DND-41 (cell line): ENCODE measurements around the gene PFDN1.

Experiments used
- ATAC-seq: fragments of 200-7000 bp; cut with Tn5 transposase; 3 replicates; pipeline ENCODE4 v1.9.1; 2021; ENCODE audit warnings: low read depth; ENCODE audit not compliant: insufficient read depth
- DNase-seq: peaks from one replicate; pipeline ENCODE4 v3.0.0-alpha.2; 2020
- H2AFZ ChIP-seq: 2 replicates; pipeline ENCODE4 v1.6.0; 2012; ENCODE audit warnings: low read depth, low read length
- H3K27ac ChIP-seq: 2 replicates; pipeline ENCODE4 v1.5.1; 2012; ENCODE audit warnings: low read length, inconsistent platforms
- H3K27me3 ChIP-seq: fragments of 200-600 bp; sonication (generic); 2 replicates; pipeline ENCODE4 v1.6.0; 2012; ENCODE audit warnings: low read length, mild to moderate bottlenecking, inconsistent platforms; ENCODE audit not compliant: insufficient read depth, poor library complexity
- H3K36me3 ChIP-seq: 2 replicates; pipeline ENCODE4 v1.5.1; 2012; ENCODE audit warnings: low read length, inconsistent platforms; ENCODE audit not compliant: insufficient read depth
- H3K4me1 ChIP-seq: 2 replicates; pipeline ENCODE4 v1.5.1; 2012; ENCODE audit warnings: mild to moderate bottlenecking, low read length; ENCODE audit not compliant: insufficient read depth
- H3K4me2 ChIP-seq: 2 replicates; pipeline ENCODE4 v1.6.0; 2012; ENCODE audit warnings: mild to moderate bottlenecking, moderate library complexity, low read length, inconsistent platforms; ENCODE audit not compliant: insufficient read depth
- H3K4me3 ChIP-seq, 2 experiments: fragments of 200-600 bp in 1 of 2; shearing (Covaris generic) in 1 of 2; 2 replicates each; pipeline ENCODE4 v1.5.1; 2012 to 2016; ENCODE audit warnings: inconsistent platforms in 2 of 2, low read length in 2 of 2, mild to moderate bottlenecking in 2 of 2, low read depth in 1 of 2, moderate library complexity in 1 of 2
- H3K79me2 ChIP-seq: 2 replicates; pipeline ENCODE4 v1.6.0; 2012; ENCODE audit warnings: low read length, inconsistent platforms; ENCODE audit not compliant: insufficient read depth
- H3K9ac ChIP-seq: 2 replicates; pipeline ENCODE4 v1.6.0; 2012; ENCODE audit warnings: low read depth, mild to moderate bottlenecking, inconsistent platforms, low read length, moderate library complexity
- H3K9me3 ChIP-seq: 2 replicates; pipeline ENCODE4 v1.5.1; 2012; ENCODE audit warnings: low read length, moderate library complexity, mild to moderate bottlenecking, inconsistent platforms; ENCODE audit not compliant: insufficient read depth, severe bottlenecking
- H4K20me1 ChIP-seq: 2 replicates; pipeline ENCODE4 v1.6.0; 2012; ENCODE audit warnings: low read length; ENCODE audit not compliant: insufficient read depth
- CTCF ChIP-seq: IDR thresholded peaks from 2 replicates; pipeline ENCODE4 v1.5.1; 2012; ENCODE audit warnings: borderline replicate concordance, low read length, moderate library complexity, mild to moderate bottlenecking; ENCODE audit not compliant: poor library complexity, severe bottlenecking; ENCODE audit errors: extremely low read depth
- EZH2 ChIP-seq: IDR thresholded peaks from 3 replicates; pipeline ENCODE4 v1.6.1; 2012; ENCODE audit warnings: borderline replicate concordance, low read depth, mild to moderate bottlenecking, moderate library complexity, low read length, inconsistent platforms; ENCODE audit not compliant: severe bottlenecking

PFDN1 gene

DNA sequence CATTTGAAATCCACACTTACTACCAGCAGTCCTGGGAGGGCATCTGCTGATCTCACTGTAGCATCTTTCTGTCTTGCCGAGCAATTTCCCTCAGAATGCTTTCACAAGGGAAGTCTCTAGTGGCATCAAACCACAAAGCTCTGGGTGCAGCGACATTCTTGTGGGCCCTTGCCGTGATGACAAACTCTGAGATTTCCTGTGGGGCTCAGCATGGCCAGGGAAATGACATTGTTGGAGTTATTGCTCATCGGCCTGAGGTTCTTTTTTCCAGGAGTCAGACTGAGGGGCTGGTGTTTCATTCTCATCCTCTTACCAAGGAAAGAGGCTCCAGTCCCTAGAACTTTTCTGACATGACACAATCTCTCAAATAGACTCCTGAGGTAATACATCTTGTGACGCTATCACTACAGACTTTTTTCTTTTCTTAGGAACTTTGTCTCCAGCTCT, 51.4 kb downstream of the PFDN1 start:
- peak; percentile 53 for DNase-seq
- H2AFZ ChIP-seq: no peak overlapping the region
- peaks cover 56% of the 10 kb centered on the region for H3K79me2 ChIP-seq

GRCh38 chr5:140250386-140250785, 52.5 kb downstream of the PFDN1 start:
- H3K9me3 ChIP-seq: no peaks in the 10 kb centered on the region
- H3K79me2 ChIP-seq: peaks cover 44% of the 10 kb centered on the region
- H3K27ac ChIP-seq: no peak overlapping the region
- no peak for ATAC-seq
- H3K9ac ChIP-seq: no peak overlapping the region
- no peak for DNase-seq
- TF ChIP-seq EZH2 (no peak), CTCF (no peak)
- H3K4me3 ChIP-seq: no peak overlapping the region
- peaks cover 27% of the 10 kb centered on the region for H3K36me3 ChIP-seq
- peaks cover 11% of the 10 kb centered on the region; the same call in 1 of the 2 replicates for H3K4me1 ChIP-seq
- peaks cover 53% of the 10 kb centered on the region for H4K20me1 ChIP-seq
- H2AFZ ChIP-seq: no peak overlapping the region
- no peak overlapping the region for H3K4me2 ChIP-seq
- H3K27me3 ChIP-seq: no peaks in the 10 kb centered on the region

More for the DNA sequence above, 51.4 kb downstream of the PFDN1 start:
- Histone ChIP-seq H3K27me3 (no peaks in the 10 kb centered on the region), H3K9me3 (no peaks in the 10 kb centered on the region), H3K4me2 (no peak overlapping the region), H3K4me3 (no peak overlapping the region), H3K9ac (no peak overlapping the region), H3K27ac (no peak overlapping the region), H3K4me1 (peaks cover 11% of the 10 kb centered on the region; the same call in 1 of the 2 replicates), H3K36me3 (peaks cover 17% of the 10 kb centered on the region), H4K20me1 (peaks cover 46% of the 10 kb centered on the region)
- TF ChIP-seq EZH2 (no peak), CTCF (no peak)
- peak; percentile 84 for ATAC-seq

DNA sequence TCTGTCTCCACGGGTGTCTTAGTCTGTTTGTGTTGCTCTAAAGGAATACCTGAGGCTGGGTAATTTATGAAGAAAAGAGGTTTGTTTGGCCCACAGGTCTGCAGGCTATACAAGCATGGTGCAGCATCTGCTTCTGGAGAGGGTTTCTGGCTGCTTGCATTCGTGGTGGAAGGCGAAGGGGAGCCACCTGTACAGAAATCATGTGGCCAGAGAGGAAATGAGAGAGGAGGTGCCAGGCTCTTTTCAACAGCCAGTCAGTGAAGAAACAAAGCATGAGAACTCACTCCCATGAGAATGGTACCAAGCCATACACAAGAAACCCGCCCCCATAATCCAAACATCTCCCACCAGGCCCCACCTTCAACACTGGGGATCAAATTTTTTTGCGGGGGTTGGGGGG, 53.4 kb downstream of the PFDN1 start:
- Histone ChIP-seq H2AFZ (no peak overlapping the region), H3K79me2 (peaks cover 40% of the 10 kb centered on the region), H4K20me1 (peaks cover 54% of the 10 kb centered on the region), H3K4me3 (no peak overlapping the region), H3K36me3 (peaks cover 36% of the 10 kb centered on the region), H3K4me2 (no peak overlapping the region), H3K27ac (no peak overlapping the region), H3K9ac (no peak overlapping the region), H3K9me3 (no peaks in the 10 kb centered on the region), H3K4me1 (peaks cover 11% of the 10 kb centered on the region; the same call in 1 of the 2 replicates), H3K27me3 (no peaks in the 10 kb centered on the region)
- TF ChIP-seq CTCF: no peak
- no peak for DNase-seq
- no peak; the same call in 2 of the 3 replicates for ATAC-seq

GRCh38 chr5:140248414-140248813, 54.5 kb downstream of the PFDN1 start:
- no peaks in the 10 kb centered on the region for H3K27me3 ChIP-seq
- H3K36me3 ChIP-seq: peaks cover 41% of the 10 kb centered on the region
- ATAC-seq (no peak), DNase-seq (no peak)
- no peak overlapping the region for H2AFZ ChIP-seq
- TF ChIP-seq CTCF: no peak
- no peak for TF ChIP-seq EZH2
- no peaks in the 10 kb centered on the region for H3K9me3 ChIP-seq
- H3K27ac ChIP-seq: no peak overlapping the region
- H3K4me3 ChIP-seq: no peak overlapping the region
- H3K79me2 ChIP-seq: peaks cover 33% of the 10 kb centered on the region
- H4K20me1 ChIP-seq: peaks cover 47% of the 10 kb centered on the region
- no peak overlapping the region for H3K9ac ChIP-seq
- H3K4me1 ChIP-seq: peaks cover 11% of the 10 kb centered on the region; the same call in 1 of the 2 replicates
- H3K4me2 ChIP-seq: no peak overlapping the region
